WERI-Rb-1 (cell line): ENCODE data around the gene ZCCHC24.

ENCODE experiments used
- DNase-seq: peaks from one replicate; pipeline ENCODE4 v3.0.0-alpha.2; 2020
- H3K27ac ChIP-seq: fragments of 250-450 bp; sonication (Bioruptor Pico); 2 replicates; pipeline ENCODE4 v1.5.1; 2020; ENCODE audit warnings: mild to moderate bottlenecking, moderate library complexity
- H3K27me3 ChIP-seq: fragments of 250-450 bp; sonication (Bioruptor Pico); 2 replicates; pipeline ENCODE4 v1.5.1; 2021; ENCODE audit warnings: mild to moderate bottlenecking, low read depth, moderate library complexity; ENCODE audit not compliant: insufficient read depth, severe bottlenecking
- H3K36me3 ChIP-seq: fragments of 250-450 bp; sonication (Bioruptor Pico); 2 replicates; pipeline ENCODE4 v1.5.1; 2020; ENCODE audit warnings: mild to moderate bottlenecking, moderate library complexity
- H3K4me3 ChIP-seq: 2 replicates; pipeline ENCODE4 v1.5.1; 2011; ENCODE audit warnings: low read depth, mild to moderate bottlenecking, control low read depth, low read length
- H3K9me3 ChIP-seq: fragments of 250-450 bp; sonication (Bioruptor Pico); 2 replicates; pipeline ENCODE4 v1.5.1; 2021; ENCODE audit warnings: mild to moderate bottlenecking, moderate library complexity; ENCODE audit not compliant: severe bottlenecking
- TF ChIP-seq, protein P1 (sequence below): IDR thresholded peaks from 2 replicates; pipeline ENCODE4 v1.5.1; 2011; ENCODE audit warnings: low read depth, mild to moderate bottlenecking, control low read depth, inconsistent platforms, low read length

ZCCHC24 gene

GRCh38 chr10:79409038-79409725 lies 36.2 kb downstream of the ZCCHC24 start:
- H3K27ac ChIP-seq: no peak overlapping the region
- H3K9me3 ChIP-seq: no peaks in the 10 kb centered on the region
- TF ChIP-seq, protein P1, sequence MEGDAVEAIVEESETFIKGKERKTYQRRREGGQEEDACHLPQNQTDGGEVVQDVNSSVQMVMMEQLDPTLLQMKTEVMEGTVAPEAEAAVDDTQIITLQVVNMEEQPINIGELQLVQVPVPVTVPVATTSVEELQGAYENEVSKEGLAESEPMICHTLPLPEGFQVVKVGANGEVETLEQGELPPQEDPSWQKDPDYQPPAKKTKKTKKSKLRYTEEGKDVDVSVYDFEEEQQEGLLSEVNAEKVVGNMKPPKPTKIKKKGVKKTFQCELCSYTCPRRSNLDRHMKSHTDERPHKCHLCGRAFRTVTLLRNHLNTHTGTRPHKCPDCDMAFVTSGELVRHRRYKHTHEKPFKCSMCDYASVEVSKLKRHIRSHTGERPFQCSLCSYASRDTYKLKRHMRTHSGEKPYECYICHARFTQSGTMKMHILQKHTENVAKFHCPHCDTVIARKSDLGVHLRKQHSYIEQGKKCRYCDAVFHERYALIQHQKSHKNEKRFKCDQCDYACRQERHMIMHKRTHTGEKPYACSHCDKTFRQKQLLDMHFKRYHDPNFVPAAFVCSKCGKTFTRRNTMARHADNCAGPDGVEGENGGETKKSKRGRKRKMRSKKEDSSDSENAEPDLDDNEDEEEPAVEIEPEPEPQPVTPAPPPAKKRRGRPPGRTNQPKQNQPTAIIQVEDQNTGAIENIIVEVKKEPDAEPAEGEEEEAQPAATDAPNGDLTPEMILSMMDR: no peak
- DNase-seq: no peak
- no peaks in the 10 kb centered on the region for H3K36me3 ChIP-seq
- no peak overlapping the region for H3K4me3 ChIP-seq
- no peaks in the 10 kb centered on the region for H3K27me3 ChIP-seq

GRCh38 chr10:79407811-79408795 lies 37.3 kb downstream of the ZCCHC24 start:
- DNase-seq: no peak
- Histone ChIP-seq H3K36me3 (no peaks in the 10 kb centered on the region), H3K9me3 (no peaks in the 10 kb centered on the region), H3K4me3 (no peak overlapping the region), H3K27ac (no peak overlapping the region), H3K27me3 (no peaks in the 10 kb centered on the region)
- TF ChIP-seq, protein P1: no peak

- no peaks in the 10 kb centered on the region for H3K36me3 ChIP-seq
- no peak for DNase-seq
- no peak overlapping the region for H3K27ac ChIP-seq
- no peaks in the 10 kb centered on the region for H3K9me3 ChIP-seq
- no peaks in the 10 kb centered on the region for H3K27me3 ChIP-seq
- TF ChIP-seq, protein P1: no peak
- no peak overlapping the region for H3K4me3 ChIP-seq
Observed at GRCh38 chr10:79407423-79407796, 38.0 kb downstream of the ZCCHC24 start.

GRCh38 chr10:79406683-79407422 lies 38.6 kb downstream of the ZCCHC24 start:
- DNase-seq: no peak
- no peak overlapping the region for H3K27ac ChIP-seq
- TF ChIP-seq, protein P1: no peak

DNA sequence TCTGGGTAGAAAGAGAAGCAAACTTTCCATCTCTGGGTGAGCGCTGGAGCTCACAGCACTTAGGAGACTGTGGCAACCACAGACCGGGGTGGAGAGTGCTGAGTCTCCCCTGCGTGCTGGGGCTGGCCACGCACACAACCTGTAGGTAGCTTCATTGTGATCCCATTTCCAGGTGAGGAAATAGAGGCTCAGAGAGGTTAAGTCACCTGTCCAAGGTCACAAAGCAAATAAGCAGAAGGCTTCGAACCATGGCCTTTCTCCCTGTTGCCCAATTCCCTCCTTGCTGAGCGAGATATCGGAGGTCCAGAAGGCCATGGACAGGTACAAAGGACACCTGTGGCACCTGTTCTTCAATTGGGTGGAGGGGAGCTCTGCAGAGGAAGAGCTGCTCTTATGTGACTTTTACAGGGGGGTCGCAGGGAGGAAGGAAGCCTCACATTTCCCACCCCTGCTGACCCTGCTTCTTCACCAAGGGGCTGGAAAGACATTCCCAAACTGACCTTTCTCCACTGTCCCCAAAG lies 39.4 kb downstream of the ZCCHC24 start:
- H3K9me3 ChIP-seq: no peaks in the 10 kb centered on the region
- H3K27ac ChIP-seq: no peak overlapping the region
- H3K36me3 ChIP-seq: no peaks in the 10 kb centered on the region
- no peaks in the 10 kb centered on the region for H3K27me3 ChIP-seq
- H3K4me3 ChIP-seq: no peak overlapping the region
- TF ChIP-seq, protein P1: no peak
- DNase-seq: no peak

More at GRCh38 chr10:79406683-79407422, 38.6 kb downstream of the ZCCHC24 start:
- no peaks in the 10 kb centered on the region for H3K27me3 ChIP-seq
- no peak overlapping the region for H3K4me3 ChIP-seq
- H3K9me3 ChIP-seq: no peaks in the 10 kb centered on the region
- H3K36me3 ChIP-seq: no peaks in the 10 kb centered on the region
